Trophoblast cell (in vitro differentiated cells and primary cell): Measurements from ENCODE around the gene PRELID2.

ENCODE experiments used
- DNase-seq, 2 donors: peaks; one replicate each; pipeline ENCODE4 v3.0.0-alpha.2; 2016
- H2AFZ ChIP-seq: 2 replicates; pipeline ENCODE4 v1.6.1; 2013; ENCODE audit warnings: low read length, moderate library complexity, mild to moderate bottlenecking; ENCODE audit not compliant: insufficient read depth, poor library complexity
- H2AK5ac ChIP-seq: 2 replicates; pipeline ENCODE4 v1.6.1; 2013; ENCODE audit warnings: mild to moderate bottlenecking, low read length
- H2BK120ac ChIP-seq: 2 replicates; pipeline ENCODE4 v1.6.1; 2013; ENCODE audit warnings: low read length, mild to moderate bottlenecking, moderate library complexity; ENCODE audit not compliant: insufficient read depth, poor library complexity
- H2BK12ac ChIP-seq: 2 replicates; pipeline ENCODE4 v1.6.1; 2013; ENCODE audit warnings: mild to moderate bottlenecking, low read length, moderate library complexity
- H2BK5ac ChIP-seq: 2 replicates; pipeline ENCODE4 v1.6.1; 2013; ENCODE audit warnings: low read length, low read depth, moderate library complexity, mild to moderate bottlenecking; ENCODE audit not compliant: poor library complexity
- H3K14ac ChIP-seq: 2 replicates; pipeline ENCODE4 v1.6.1; 2013; ENCODE audit warnings: mild to moderate bottlenecking, low read length
- H3K18ac ChIP-seq: 2 replicates; pipeline ENCODE4 v1.6.1; 2013; ENCODE audit warnings: mild to moderate bottlenecking, low read length
- H3K23ac ChIP-seq: 2 replicates; pipeline ENCODE4 v1.6.1; 2013; ENCODE audit warnings: low read length
- H3K27ac ChIP-seq: 2 replicates; pipeline ENCODE4 v1.5.1; 2013; ENCODE audit warnings: low read depth, mild to moderate bottlenecking, inconsistent platforms, low read length, moderate library complexity
- H3K27me3 ChIP-seq: 2 replicates; pipeline ENCODE4 v1.6.1; 2013; ENCODE audit warnings: inconsistent platforms, mild to moderate bottlenecking, low read length, moderate library complexity; ENCODE audit not compliant: insufficient read depth
- H3K36me3 ChIP-seq, 2 experiments: 1 replicate in 1 of 2; 2 replicates in 1 of 2; pipeline ENCODE4 v1.6.1; 2013; ENCODE audit warnings: low read length in 2 of 2, mild to moderate bottlenecking in 2 of 2, moderate library complexity in 1 of 2; ENCODE audit not compliant: insufficient read depth in 2 of 2, control insufficient read depth in 1 of 2
- H3K4ac ChIP-seq: 2 replicates; pipeline ENCODE4 v1.6.1; 2013; ENCODE audit warnings: low read depth, mild to moderate bottlenecking, low read length, moderate library complexity
- H3K4me1 ChIP-seq, 2 experiments: 1 replicate in 1 of 2; 2 replicates in 1 of 2; pipeline ENCODE4 v1.6.1; 2013; ENCODE audit warnings: low read length in 2 of 2, mild to moderate bottlenecking in 2 of 2, moderate library complexity in 1 of 2; ENCODE audit not compliant: insufficient read depth in 2 of 2, control insufficient read depth in 1 of 2
- H3K4me2 ChIP-seq: 2 replicates; pipeline ENCODE4 v1.6.1; 2013; ENCODE audit warnings: inconsistent platforms, mild to moderate bottlenecking, low read length, moderate library complexity
- H3K4me3 ChIP-seq: 2 replicates; pipeline ENCODE4 v1.5.1; 2013; ENCODE audit warnings: mild to moderate bottlenecking, low read depth, low read length, inconsistent platforms
- H3K79me1 ChIP-seq: one replicate; pipeline ENCODE4 v1.6.1; 2013; ENCODE audit warnings: low read length
- H3K79me2 ChIP-seq: 2 replicates; pipeline ENCODE4 v1.6.1; 2013; ENCODE audit warnings: low read length, mild to moderate bottlenecking; ENCODE audit not compliant: control insufficient read depth, insufficient read depth, poor library complexity
- H3K9ac ChIP-seq: 2 replicates; pipeline ENCODE4 v1.6.1; 2013; ENCODE audit warnings: mild to moderate bottlenecking, low read length
- H3K9me3 ChIP-seq: 2 replicates; pipeline ENCODE4 v1.6.1; 2013; ENCODE audit warnings: low read depth, mild to moderate bottlenecking, control low read depth, inconsistent platforms, low read length; ENCODE audit not compliant: insufficient read depth
- H4K12ac ChIP-seq: 2 replicates; pipeline ENCODE4 v1.6.1; 2013; ENCODE audit warnings: low read depth, mild to moderate bottlenecking, low read length, moderate library complexity
- H4K8ac ChIP-seq: 2 replicates; pipeline ENCODE4 v1.6.1; 2013; ENCODE audit warnings: low read depth, mild to moderate bottlenecking, low read length, moderate library complexity
- H4K91ac ChIP-seq: one replicate; pipeline ENCODE4 v1.6.1; 2013; ENCODE audit warnings: low read depth, mild to moderate bottlenecking, low read length, moderate library complexity
- WGBS: extraction: QIAGEN DNeasy Blood & Tissue Kit; methylation state at CpG from one replicate; pipeline ENCODE4 v1.1.7; 2013; ENCODE audit warnings: missing lambda C conversion rate; ENCODE audit not compliant: insufficient read length, insufficient coverage; ENCODE audit errors: extremely low coverage; 5-methylcytosine and 5-hydroxymethylcytosine counted together

PRELID2 gene

GRCh38 chr5:145804701-145805100, 30.4 kb downstream of the PRELID2 start:
- Histone ChIP-seq H3K18ac (no peak overlapping the region), H3K79me2 (no peaks in the 10 kb centered on the region), H3K79me1 (no peaks in the 10 kb centered on the region), H3K9ac (no peak overlapping the region), H3K4me2 (no peak overlapping the region), H4K8ac (no peak overlapping the region), H2AK5ac (no peak overlapping the region), H3K4me1 (no peaks in the 10 kb centered on the region), H2BK120ac (no peak overlapping the region), H3K27ac (no peak overlapping the region), H4K91ac (no peak overlapping the region), H2BK12ac (no peak overlapping the region), H2AFZ (no peak overlapping the region), H3K27me3 (no peaks in the 10 kb centered on the region), H3K36me3 (no peaks in the 10 kb centered on the region), H3K4ac (no peak overlapping the region), H3K14ac (no peak overlapping the region), H3K23ac (no peak overlapping the region), H3K9me3 (no peaks in the 10 kb centered on the region), H2BK5ac (no peak overlapping the region), H4K12ac (no peak overlapping the region), H3K4me3 (no peak overlapping the region)
- WGBS: no CpG with 5 or more reads among the region's 3 CpGs
- no peak for DNase-seq

- Histone ChIP-seq H3K36me3 (no peaks in the 10 kb centered on the region), H2BK5ac (no peak overlapping the region), H2AK5ac (no peak overlapping the region), H3K79me2 (no peaks in the 10 kb centered on the region), H3K27me3 (no peaks in the 10 kb centered on the region), H2BK12ac (no peak overlapping the region), H4K91ac (no peak overlapping the region), H3K4me3 (no peak overlapping the region), H2BK120ac (no peak overlapping the region), H3K9me3 (no peaks in the 10 kb centered on the region), H3K14ac (no peak overlapping the region), H3K79me1 (no peaks in the 10 kb centered on the region), H3K9ac (no peak overlapping the region), H3K4me1 (no peaks in the 10 kb centered on the region), H3K4me2 (no peak overlapping the region), H4K12ac (no peak overlapping the region), H3K4ac (no peak overlapping the region), H4K8ac (no peak overlapping the region), H3K18ac (no peak overlapping the region), H3K27ac (no peak overlapping the region), H2AFZ (no peak overlapping the region), H3K23ac (no peak overlapping the region)
- no peak for DNase-seq
- no CpG with 5 or more reads among the region's 9 CpGs for WGBS
Observed at GRCh38 chr5:145803112-145804004, 31.8 kb downstream of the PRELID2 start.

GRCh38 chr5:145801195-145801594, 33.9 kb downstream of the PRELID2 start:
- Histone ChIP-seq H2AFZ (no peak overlapping the region), H3K27me3 (no peaks in the 10 kb centered on the region), H4K8ac (no peak overlapping the region), H3K36me3 (no peaks in the 10 kb centered on the region), H3K4me2 (no peak overlapping the region), H3K79me2 (no peaks in the 10 kb centered on the region), H3K79me1 (no peaks in the 10 kb centered on the region), H4K91ac (no peak overlapping the region), H3K27ac (no peak overlapping the region), H3K4ac (no peak overlapping the region), H3K4me1 (no peaks in the 10 kb centered on the region), H2BK12ac (no peak overlapping the region), H3K18ac (no peak overlapping the region), H4K12ac (no peak overlapping the region), H2AK5ac (no peak overlapping the region), H3K14ac (no peak overlapping the region), H3K9ac (no peak overlapping the region), H3K9me3 (no peaks in the 10 kb centered on the region), H3K4me3 (no peak overlapping the region), H2BK5ac (no peak overlapping the region), H3K23ac (no peak overlapping the region), H2BK120ac (no peak overlapping the region)
- WGBS: no CpG with 5 or more reads among the region's 4 CpGs
- no peak for DNase-seq

GRCh38 chr5:145800181-145800580, 35.0 kb downstream of the PRELID2 start:
- Histone ChIP-seq H3K9ac (no peak overlapping the region), H4K8ac (no peak overlapping the region), H3K79me1 (no peaks in the 10 kb centered on the region), H3K23ac (no peak overlapping the region), H2AFZ (no peak overlapping the region), H3K9me3 (no peaks in the 10 kb centered on the region), H3K36me3 (no peaks in the 10 kb centered on the region), H2AK5ac (no peak overlapping the region), H4K12ac (no peak overlapping the region), H2BK5ac (no peak overlapping the region), H4K91ac (no peak overlapping the region), H3K79me2 (no peaks in the 10 kb centered on the region), H3K18ac (no peak overlapping the region), H3K4me2 (no peak overlapping the region), H2BK120ac (no peak overlapping the region), H3K4me3 (no peak overlapping the region), H2BK12ac (no peak overlapping the region), H3K14ac (no peak overlapping the region), H3K27me3 (no peaks in the 10 kb centered on the region), H3K4me1 (no peaks in the 10 kb centered on the region), H3K4ac (no peak overlapping the region), H3K27ac (no peak overlapping the region)
- no CpG with 5 or more reads among the region's 2 CpGs for WGBS
- DNase-seq: no peak
